GM10266 (cell line): ENCODE data around the gene AREL1.

ENCODE experiments used
- DNase-seq: peaks from one replicate; pipeline ENCODE4 v3.0.0; 2012; ENCODE audit errors: extremely low spot score
- TF ChIP-seq, protein P1 (sequence below): IDR thresholded peaks from 2 replicates; pipeline ENCODE4 v1.5.1; 2012; ENCODE audit warnings: mild to moderate bottlenecking, low read depth; ENCODE audit not compliant: control insufficient read depth, insufficient read depth; ENCODE audit errors: missing control alignments

AREL1 gene

DNA sequence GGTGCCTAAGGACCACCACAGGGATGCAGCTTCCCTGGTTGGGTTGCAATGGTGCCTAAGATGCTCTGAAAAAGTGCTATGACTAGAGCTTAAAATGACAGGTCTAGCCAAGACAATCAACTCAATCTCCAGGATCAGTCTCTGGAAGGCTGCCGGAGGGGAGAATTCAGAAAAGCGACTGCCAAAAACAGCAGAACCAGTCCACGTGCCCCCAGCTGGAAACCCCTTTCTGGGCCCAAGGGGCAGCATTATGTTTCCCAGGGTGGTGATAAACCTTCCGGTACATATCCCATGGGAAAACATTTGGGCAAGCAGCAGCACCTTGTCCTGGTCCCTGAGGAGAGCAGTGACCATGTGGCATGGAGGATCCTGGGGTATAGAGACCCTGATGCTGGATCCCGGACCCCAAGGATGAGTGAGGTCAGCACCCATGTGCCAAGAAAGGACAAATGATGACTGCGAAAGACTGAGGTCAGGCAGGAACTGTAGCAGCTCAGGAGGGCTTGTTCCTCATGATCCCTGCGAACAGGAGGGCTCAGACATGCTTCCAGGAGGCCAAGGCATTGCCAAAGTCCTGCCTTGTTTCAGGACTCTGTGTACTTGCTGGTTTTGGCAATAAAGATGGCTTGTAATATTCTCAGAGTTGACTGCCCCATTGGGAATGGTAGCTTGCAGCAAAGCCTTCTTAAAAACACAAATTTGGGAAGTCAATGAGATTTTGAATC is 51.0 kb downstream of the AREL1 start:
- DNase-seq = no peak
- TF ChIP-seq, protein P1, sequence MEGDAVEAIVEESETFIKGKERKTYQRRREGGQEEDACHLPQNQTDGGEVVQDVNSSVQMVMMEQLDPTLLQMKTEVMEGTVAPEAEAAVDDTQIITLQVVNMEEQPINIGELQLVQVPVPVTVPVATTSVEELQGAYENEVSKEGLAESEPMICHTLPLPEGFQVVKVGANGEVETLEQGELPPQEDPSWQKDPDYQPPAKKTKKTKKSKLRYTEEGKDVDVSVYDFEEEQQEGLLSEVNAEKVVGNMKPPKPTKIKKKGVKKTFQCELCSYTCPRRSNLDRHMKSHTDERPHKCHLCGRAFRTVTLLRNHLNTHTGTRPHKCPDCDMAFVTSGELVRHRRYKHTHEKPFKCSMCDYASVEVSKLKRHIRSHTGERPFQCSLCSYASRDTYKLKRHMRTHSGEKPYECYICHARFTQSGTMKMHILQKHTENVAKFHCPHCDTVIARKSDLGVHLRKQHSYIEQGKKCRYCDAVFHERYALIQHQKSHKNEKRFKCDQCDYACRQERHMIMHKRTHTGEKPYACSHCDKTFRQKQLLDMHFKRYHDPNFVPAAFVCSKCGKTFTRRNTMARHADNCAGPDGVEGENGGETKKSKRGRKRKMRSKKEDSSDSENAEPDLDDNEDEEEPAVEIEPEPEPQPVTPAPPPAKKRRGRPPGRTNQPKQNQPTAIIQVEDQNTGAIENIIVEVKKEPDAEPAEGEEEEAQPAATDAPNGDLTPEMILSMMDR = no peak

DNA sequence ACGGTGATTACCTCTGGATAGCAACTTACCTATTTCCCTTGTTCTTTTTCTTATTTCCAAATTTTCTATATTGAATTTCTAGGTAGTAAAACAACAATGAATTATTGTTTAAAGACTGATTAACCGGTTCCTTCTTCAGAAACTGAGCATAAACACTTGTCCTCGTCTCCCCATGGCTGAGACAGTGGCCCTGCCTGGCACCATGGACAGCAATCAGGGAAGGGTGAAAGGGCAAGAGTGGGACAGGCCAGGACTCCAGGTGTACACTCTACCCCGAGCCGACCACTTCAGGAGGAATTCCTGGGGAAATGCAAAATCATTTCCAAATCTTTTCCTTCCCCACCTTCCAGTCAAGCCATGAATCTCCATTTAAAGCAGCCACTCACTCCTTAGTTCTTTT is 52.0 kb downstream of the AREL1 start:
- TF ChIP-seq, protein P1 = no peak
- no peak for DNase-seq

GRCh38 chr14:74660167-74660566 is 52.7 kb downstream of the AREL1 start:
- TF ChIP-seq, protein P1 = no peak
- DNase-seq = no peak

DNA sequence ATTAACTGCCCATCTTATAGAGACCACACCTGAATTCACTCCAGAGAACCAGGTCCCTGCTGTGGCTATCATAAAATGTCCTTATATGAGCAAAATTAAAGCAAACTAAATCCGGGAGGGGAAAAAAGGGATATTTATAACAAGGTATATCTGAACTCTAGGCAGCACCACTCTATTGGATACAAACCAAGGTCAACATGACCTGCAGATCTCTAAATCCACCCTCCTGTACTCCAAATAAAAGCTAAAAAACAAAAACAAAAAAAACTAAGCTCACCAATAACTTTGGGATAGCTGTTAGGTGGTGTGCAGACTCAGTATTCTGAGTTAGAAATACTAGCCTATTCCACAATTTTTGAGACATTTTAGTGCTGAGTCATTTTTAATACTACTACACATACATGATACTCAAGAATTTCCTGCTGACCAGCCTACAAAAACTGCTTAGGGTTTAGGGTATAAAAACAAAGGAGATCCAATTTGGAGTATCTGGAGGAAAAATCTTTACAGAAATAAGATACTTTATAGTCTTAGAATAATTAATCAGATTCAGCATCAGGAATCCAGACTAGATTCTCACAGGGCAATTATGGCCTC is 54.2 kb downstream of the AREL1 start:
- TF ChIP-seq, protein P1 = no peak
- DNase-seq = no peak

GRCh38 chr14:74656964-74657363 is 55.9 kb downstream of the AREL1 start:
- no peak for DNase-seq
- TF ChIP-seq, protein P1 = no peak

- TF ChIP-seq, protein P1 = no peak
- no peak for DNase-seq
These were observed 57.1 kb downstream of the AREL1 start for GRCh38 chr14:74655599-74656395.
